Caco-2 (cell line): Measurements from ENCODE around the gene ATRX. TPM values are rescaled to one million over a fixed set of nuclear protein-coding genes. Genes with fewer than 3 reads are reported as not detected.
"Not testable (repeated sequence)": the region's sequence is repeated elsewhere in the genome, so short reads cannot be mapped to it uniquely, and the experiment has no call there.

Source experiments
- BruUV-seq: library from RNA; stranded (reverse); fragments of 400-500 nt; replicated peaks from 2 replicates; lab custom pipeline; 2021; lab: Mats Ljungman, UMichigan
- CTCF ChIA-PET: fragments of 300-600 bp; sonication (Branson Sonifier 250); formaldehyde crosslinking; loops from one replicate; lab custom pipeline; 2022; ENCODE audit warnings: antibody characterized with exemption; lab: Charles Lee
- POLR2A ChIA-PET: fragments of 300-600 bp; sonication (Branson Sonifier 250); formaldehyde crosslinking; loops from one replicate; lab custom pipeline; 2022; ENCODE audit warnings: antibody characterized with exemption; lab: Charles Lee
- DNase-seq, 2 experiments: peaks; one replicate each; pipeline versions ENCODE4 v3.0.0 to v3.0.0-alpha.2; 2020 to 2022
- H3K27me3 ChIP-seq: replicated peaks from 2 replicates; pipeline ENCODE4 v1.6.0; 2011; ENCODE audit warnings: low read length; ENCODE audit not compliant: control insufficient read depth, insufficient read depth
- H3K36me3 ChIP-seq: 2 replicates; pipeline ENCODE4 v1.5.1; 2011; ENCODE audit warnings: low read length; ENCODE audit not compliant: control insufficient read depth, insufficient read depth
- H3K4me1 ChIP-seq: fragments of 250-450 bp; sonication (Bioruptor Pico); 2 replicates; pipeline ENCODE4 v1.5.1; 2020; ENCODE audit warnings: mild to moderate bottlenecking
- H3K4me3 ChIP-seq: 2 replicates; pipeline ENCODE4 v1.5.1; 2011; ENCODE audit warnings: low read depth, mild to moderate bottlenecking, control low read depth, low read length
- H3K9me3 ChIP-seq: fragments of 250-450 bp; sonication (Bioruptor Pico); 2 replicates; pipeline ENCODE4 v1.5.1; 2020; ENCODE audit warnings: mild to moderate bottlenecking, moderate library complexity
- H3K27ac Mint-ChIP-seq: one replicate; pipeline ENCODE4 v1.8.0; 2022; ENCODE audit warnings: mixed read lengths; ENCODE audit not compliant: unreplicated experiment
- H3K27me3 Mint-ChIP-seq: one replicate; pipeline ENCODE4 v1.8.0; 2022; ENCODE audit warnings: mixed read lengths; ENCODE audit not compliant: insufficient read depth, unreplicated experiment
- H3K36me3 Mint-ChIP-seq: one replicate; pipeline ENCODE4 v1.8.0; 2022; ENCODE audit warnings: mild to moderate bottlenecking, mixed read lengths; ENCODE audit not compliant: insufficient read depth, unreplicated experiment
- H3K4me1 Mint-ChIP-seq: one replicate; pipeline ENCODE4 v1.8.0; 2022; ENCODE audit warnings: low read depth, mixed read lengths; ENCODE audit not compliant: unreplicated experiment
- H3K4me3 Mint-ChIP-seq: one replicate; pipeline ENCODE4 v1.8.0; 2022; ENCODE audit warnings: mild to moderate bottlenecking, moderate library complexity, mixed read lengths; ENCODE audit not compliant: unreplicated experiment
- H3K9me3 Mint-ChIP-seq: one replicate; pipeline ENCODE4 v1.8.0; 2022; ENCODE audit warnings: mixed read lengths; ENCODE audit not compliant: unreplicated experiment
- CTCF ChIP-seq, 2 experiments: fragments of 200-600 bp in 1 of 2; IDR thresholded peaks; 1 replicate in 1 of 2; 2 replicates in 1 of 2; pipeline versions ENCODE4 v1.5.1 to v1.8.0; 2011 to 2022; ENCODE audit warnings: antibody characterized with exemption in 1 of 2, control low read depth in 1 of 2, inconsistent platforms in 1 of 2, low read depth in 1 of 2, low read length in 1 of 2, mild to moderate bottlenecking in 1 of 2, moderate library complexity in 1 of 2; ENCODE audit not compliant: insufficient read depth in 1 of 2, severe bottlenecking in 1 of 2, unreplicated experiment in 1 of 2
- intact Hi-C: fragments of 100-400 bp; cut with micrococcal nuclease; formaldehyde crosslinking; loops from one replicate; pipeline ENCODE4 v1.10.0; 2022; ENCODE audit not compliant: unreplicated experiment
- total RNA-seq: library from RNA; stranded (reverse); gene quantifications from 2 replicates; pipeline ENCODE4 v1.2.3, GENCODE V29; 2022

Gene ATRX
- total RNA-seq, 1 experiment from 2014 or later, result 61.2 TPM

- Mint-ChIP-seq H3K4me3 (no peak overlapping the region), H3K4me1 (peaks cover 7% of the 10 kb centered on the region), H3K27ac (peak overlapping the region; percentile 51), H3K9me3 (no peaks in the 10 kb centered on the region), H3K36me3 (no peaks in the 10 kb centered on the region), H3K27me3 (no peaks in the 10 kb centered on the region)
- Histone ChIP-seq H3K36me3 (no peaks in the 10 kb centered on the region), H3K4me3 (no peak overlapping the region), H3K9me3 (no peaks in the 10 kb centered on the region), H3K27me3 (no peaks in the 10 kb centered on the region), H3K4me1 (no peaks in the 10 kb centered on the region)
- DNase-seq, result no peak
- TF ChIP-seq CTCF (IDR thresholded peaks at IDR 0.05; ENCODE audit: insufficient read depth in 1 of 2, low read depth in 1 of 2, low read length in 1 of 2, severe bottlenecking in 1 of 2, unreplicated experiment in 1 of 2), result no peak
- ChIA-PET POLR2A (no interaction called here), CTCF (no interaction called here)
- intact Hi-C loops, result no loop called here
- BruUV-seq, result no TSS peak
These were observed 45.6 kb downstream of the ATRX start for GRCh38 chrX:77740376-77740905.

- Histone ChIP-seq H3K36me3 (no peaks in the 10 kb centered on the region), H3K4me3 (no peak overlapping the region), H3K9me3 (no peaks in the 10 kb centered on the region), H3K27me3 (no peaks in the 10 kb centered on the region), H3K4me1 (no peaks in the 10 kb centered on the region)
- ChIA-PET CTCF (no interaction called here), POLR2A (no interaction called here)
- Mint-ChIP-seq H3K4me1 (no peaks in the 10 kb centered on the region), H3K36me3 (no peaks in the 10 kb centered on the region), H3K27ac (no peak overlapping the region), H3K27me3 (no peaks in the 10 kb centered on the region), H3K4me3 (no peak overlapping the region), H3K9me3 (no peaks in the 10 kb centered on the region)
- no peak for TF ChIP-seq CTCF (IDR thresholded peaks at IDR 0.05; ENCODE audit: insufficient read depth in 1 of 2, low read depth in 1 of 2, low read length in 1 of 2, severe bottlenecking in 1 of 2, unreplicated experiment in 1 of 2)
- no peak for DNase-seq
- intact Hi-C loops, result no loop called here
- no TSS peak for BruUV-seq
These were observed 52.7 kb downstream of the ATRX start for GRCh38 chrX:77733342-77733741.

DNA sequence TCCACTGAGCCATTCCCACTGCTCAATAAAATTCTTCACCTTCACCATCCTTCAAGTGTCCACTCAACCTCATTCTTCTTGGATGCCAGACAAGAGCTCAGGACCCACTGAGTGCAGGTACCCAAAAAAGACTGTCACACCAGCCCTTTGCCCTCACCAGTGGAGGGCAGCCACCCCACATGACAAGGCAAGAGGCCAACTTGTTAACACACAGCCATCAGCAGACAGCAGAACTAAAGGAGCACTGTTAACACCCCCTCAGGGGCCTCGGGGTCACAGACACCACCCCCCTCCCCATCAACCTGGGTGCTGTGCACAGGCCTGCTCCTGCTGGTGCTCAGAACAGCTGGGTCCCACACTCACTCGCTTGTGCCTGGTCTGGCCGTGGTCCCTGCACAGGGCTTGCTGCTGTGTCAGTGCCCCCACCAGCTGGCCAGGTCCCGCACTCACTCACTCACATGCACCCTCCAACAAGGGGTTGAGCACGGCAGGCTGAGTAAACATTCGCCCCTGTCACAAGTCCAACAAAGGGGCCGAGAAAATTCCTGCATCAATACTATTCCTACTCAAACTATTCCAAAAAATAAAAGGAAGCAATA lies 54.1 kb downstream of the ATRX start:
- H3K4me3 ChIP-seq, result no peak overlapping the region
- BruUV-seq, result no TSS peak
- no peaks in the 10 kb centered on the region for H3K36me3 ChIP-seq
- no peaks in the 10 kb centered on the region for H3K27me3 Mint-ChIP-seq
- no peaks in the 10 kb centered on the region for H3K4me1 Mint-ChIP-seq
- DNase-seq, result no peak
- CTCF ChIA-PET, result no interaction called here
- no peak overlapping the region for H3K27ac Mint-ChIP-seq
- POLR2A ChIA-PET, result no interaction called here
- peaks cover 7% of the 10 kb centered on the region for H3K36me3 Mint-ChIP-seq
- H3K9me3 ChIP-seq, result no peaks in the 10 kb centered on the region
- no peaks in the 10 kb centered on the region for H3K27me3 ChIP-seq
- no peaks in the 10 kb centered on the region for H3K9me3 Mint-ChIP-seq
- no peak overlapping the region for H3K4me3 Mint-ChIP-seq
- TF ChIP-seq CTCF (IDR thresholded peaks at IDR 0.05; ENCODE audit: insufficient read depth in 1 of 2, low read depth in 1 of 2, low read length in 1 of 2, severe bottlenecking in 1 of 2, unreplicated experiment in 1 of 2), result no peak
- intact Hi-C loops, result no loop called here
- H3K4me1 ChIP-seq, result no peaks in the 10 kb centered on the region

DNA sequence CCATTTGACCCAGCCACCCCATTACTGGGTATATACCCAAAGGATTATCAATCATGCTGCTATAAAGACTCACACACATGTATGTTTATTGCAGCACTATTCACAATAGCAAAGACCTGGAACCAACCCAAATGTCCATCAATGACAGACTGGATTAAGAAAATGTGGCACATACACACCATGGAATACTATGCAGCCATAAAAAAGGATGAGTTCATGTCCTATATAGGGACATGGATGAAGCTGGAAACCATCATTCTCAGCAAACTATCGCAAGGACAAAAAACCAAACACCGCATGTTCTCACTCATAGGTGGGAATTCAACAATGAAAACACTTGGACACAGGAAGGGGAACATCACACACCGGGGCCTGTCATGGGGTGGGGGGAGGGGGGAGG lies 59.9 kb downstream of the ATRX start:
- H3K27ac Mint-ChIP-seq, H3K4me1 ChIP-seq, H3K4me3 ChIP-seq, BruUV-seq, H3K4me3 Mint-ChIP-seq, H3K4me1 Mint-ChIP-seq, H3K9me3 ChIP-seq, H3K36me3 ChIP-seq, POLR2A ChIA-PET, H3K36me3 Mint-ChIP-seq, H3K27me3 ChIP-seq, H3K27me3 Mint-ChIP-seq, H3K9me3 Mint-ChIP-seq, DNase-seq, CTCF ChIA-PET, intact Hi-C loops: not testable (repeated sequence)
